ENCODE results near the gene SDK1.

- no peak for TF ChIP-seq POLR2AphosphoS5 (IDR thresholded peaks at IDR 0.05; ENCODE audit: insufficient read depth in 1 of 2, low read depth in 1 of 2)
- no peak for TF ChIP-seq POLR2A (IDR thresholded peaks at IDR 0.05)
- no peak for TF ChIP-seq CTCF (IDR thresholded peaks at IDR 0.05)
Measured at GRCh38 chr7:3451701-3452100, 150.6 kb downstream of the SDK1 start.

Data from vagina (tissue), 2 donors.